ENCODE results near the gene TET3. TPM values are rescaled to one million over a fixed set of nuclear protein-coding genes. Genes with fewer than 3 reads are reported as not detected.

The TET3 gene
- total and polyA plus RNA-seq, 2 donors (not counting 3 experiments of a cell fraction or from before 2014, with no cell fraction given) = 3.4 to 15.6 TPM

DNA sequence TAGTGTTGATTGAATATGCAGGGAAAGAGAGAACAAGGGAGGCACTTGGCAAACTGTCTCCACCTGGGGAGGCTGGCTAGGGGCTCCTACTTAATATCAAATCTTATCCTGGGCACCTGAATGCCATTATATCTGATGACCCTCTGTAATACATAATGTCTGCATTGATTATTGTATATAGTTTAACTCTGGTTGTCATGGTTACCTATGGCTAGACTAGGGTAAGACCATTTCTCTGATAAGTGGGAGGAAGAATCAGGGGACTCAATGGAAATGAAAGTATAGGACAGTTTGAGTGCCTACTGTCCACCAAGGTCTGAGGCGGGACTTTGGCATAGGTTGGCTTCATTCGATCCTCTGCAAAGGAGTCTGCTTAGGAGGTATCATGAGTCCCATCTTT is 7.2 kb upstream of the TET3 start:
- no peaks in the 10 kb centered on the region for H3K9me3 ChIP-seq (replicated peaks; ENCODE audit: control insufficient read depth, insufficient read depth, low read length)
- H4K20me1 ChIP-seq (replicated peaks; ENCODE audit: control insufficient read depth, extremely low read depth, insufficient read depth, low read length) = no peaks in the 10 kb centered on the region
- no TSS peak for BruUV-seq (replicated peaks)
- TF ChIP-seq POLR2AphosphoS5 (IDR thresholded peaks at IDR 0.05; ENCODE audit: insufficient read depth, low read depth, low read length) (no peak), FOS (IDR thresholded peaks at IDR 0.05; ENCODE audit: borderline replicate concordance, insufficient read depth, low read length) (no peak), EZH2 (IDR thresholded peaks at IDR 0.05; ENCODE audit: borderline replicate concordance, low read depth, low read length, severe bottlenecking) (no peak), MYC (IDR thresholded peaks at IDR 0.05; ENCODE audit: low read depth, low read length) (no peak), POLR2A (IDR thresholded peaks at IDR 0.05; ENCODE audit: low read depth, low read length) (no peak), GATA2 (IDR thresholded peaks at IDR 0.05; ENCODE audit: insufficient read depth, insufficient read length, low read depth, low read length) (no peak), JUN (IDR thresholded peaks at IDR 0.05; ENCODE audit: borderline replicate concordance, insufficient read depth, insufficient read length, low read depth) (no peak)
- TF ChIP-seq, protein P1, sequence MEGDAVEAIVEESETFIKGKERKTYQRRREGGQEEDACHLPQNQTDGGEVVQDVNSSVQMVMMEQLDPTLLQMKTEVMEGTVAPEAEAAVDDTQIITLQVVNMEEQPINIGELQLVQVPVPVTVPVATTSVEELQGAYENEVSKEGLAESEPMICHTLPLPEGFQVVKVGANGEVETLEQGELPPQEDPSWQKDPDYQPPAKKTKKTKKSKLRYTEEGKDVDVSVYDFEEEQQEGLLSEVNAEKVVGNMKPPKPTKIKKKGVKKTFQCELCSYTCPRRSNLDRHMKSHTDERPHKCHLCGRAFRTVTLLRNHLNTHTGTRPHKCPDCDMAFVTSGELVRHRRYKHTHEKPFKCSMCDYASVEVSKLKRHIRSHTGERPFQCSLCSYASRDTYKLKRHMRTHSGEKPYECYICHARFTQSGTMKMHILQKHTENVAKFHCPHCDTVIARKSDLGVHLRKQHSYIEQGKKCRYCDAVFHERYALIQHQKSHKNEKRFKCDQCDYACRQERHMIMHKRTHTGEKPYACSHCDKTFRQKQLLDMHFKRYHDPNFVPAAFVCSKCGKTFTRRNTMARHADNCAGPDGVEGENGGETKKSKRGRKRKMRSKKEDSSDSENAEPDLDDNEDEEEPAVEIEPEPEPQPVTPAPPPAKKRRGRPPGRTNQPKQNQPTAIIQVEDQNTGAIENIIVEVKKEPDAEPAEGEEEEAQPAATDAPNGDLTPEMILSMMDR (IDR thresholded peaks at IDR 0.05; ENCODE audit: extremely low read depth in 1 of 2, insufficient read depth in 1 of 2, low read depth in 1 of 2, low read length in 2 of 2) = no peak
- TF ChIP-seq, protein P2, sequence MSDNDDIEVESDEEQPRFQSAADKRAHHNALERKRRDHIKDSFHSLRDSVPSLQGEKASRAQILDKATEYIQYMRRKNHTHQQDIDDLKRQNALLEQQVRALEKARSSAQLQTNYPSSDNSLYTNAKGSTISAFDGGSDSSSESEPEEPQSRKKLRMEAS (IDR thresholded peaks at IDR 0.05; ENCODE audit: insufficient read depth, insufficient read length) = no peak
- intact Hi-C loops (cut with micrococcal nuclease) = no loop called here
- no peaks in the 10 kb centered on the region for H3K79me2 ChIP-seq (ENCODE audit: control insufficient read depth, insufficient read depth, low read length)
- dilution Hi-C loops (cut with MboI; ENCODE audit: extremely low pct_ligation_motif_present, low sequenced_read_pairs) = no loop called here
- H3K4me1 ChIP-seq (ENCODE audit: control insufficient read depth, extremely low read depth, insufficient read depth, low read length) = peaks cover 20% of the 10 kb centered on the region
- CTCF ChIA-PET = no interaction called here
- no peaks in the 10 kb centered on the region for H3K36me3 ChIP-seq (ENCODE audit: control insufficient read depth in 2 of 2, extremely low read depth in 1 of 2, insufficient read depth in 2 of 2, low read length in 2 of 2)
- H2AFZ ChIP-seq (ENCODE audit: low read depth, low read length) = no peak overlapping the region
- no peak overlapping the region for H3K27ac ChIP-seq (ENCODE audit: insufficient read depth, low read depth, low read length)
- H3K27me3 ChIP-seq (ENCODE audit: control insufficient read depth in 2 of 2, insufficient read depth in 2 of 2, low read length in 2 of 2) = no peaks in the 10 kb centered on the region
- H3K4me3 ChIP-seq (replicated peaks in 1 of 3; ENCODE audit: insufficient read depth in 1 of 3, low read depth in 1 of 3, low read length in 3 of 3) = no peak overlapping the region
- no peaks in the 10 kb centered on the region for H3K9me1 ChIP-seq (replicated peaks; ENCODE audit: control insufficient read depth, extremely low read depth, insufficient read depth, low read length)
- POLR2A ChIA-PET = no interaction called here
- no peak overlapping the region for H3K9ac ChIP-seq (replicated peaks; ENCODE audit: extremely low read depth, insufficient read depth, low read length)
- no peak overlapping the region for H3K4me2 ChIP-seq (ENCODE audit: insufficient read depth, low read length)
- no peak for FAIRE-seq
- DNase-seq (ENCODE audit: low read depth, low spot score) = no peak

Measured in endothelial cell of umbilical vein (primary cell).